Stimulated activated CD4-positive, alpha-beta T cell treated with anti-CD3 and anti-CD28 coated beads, Interleukin-4, amount 100 ng/mL, for 24 hours (primary cell): ENCODE data around the gene SSTR3.
A peak's percentile ranks its signal among the peaks of the same experiment; 100 is the strongest.
"Not testable (repeated sequence)": the region's sequence is repeated elsewhere in the genome, so short reads cannot be mapped to it uniquely, and the experiment has no call there.

Experiments used
- DNase-seq: peaks from one replicate; pipeline ENCODE4 v3.0.0-alpha.2; 2020

SSTR3 gene

GRCh38 chr22:37178350-37179125, 33.7 kb downstream of the SSTR3 start:
- no peak for DNase-seq

- DNase-seq: no peak
These were observed 34.5 kb downstream of the SSTR3 start for GRCh38 chr22:37177755-37178154.

GRCh38 chr22:37177221-37177620, 35.1 kb downstream of the SSTR3 start:
- DNase-seq: no peak

- DNase-seq: no peak
These were observed 35.7 kb downstream of the SSTR3 start for GRCh38 chr22:37176464-37177061.

- DNase-seq: no peak
These were observed 36.6 kb downstream of the SSTR3 start for GRCh38 chr22:37175414-37176281.

- no peak for DNase-seq
These were observed 37.3 kb downstream of the SSTR3 start for GRCh38 chr22:37174964-37175363.

GRCh38 chr22:37173709-37174108, 38.6 kb downstream of the SSTR3 start:
- no peak for DNase-seq

GRCh38 chr22:37172266-37173245, 39.7 kb downstream of the SSTR3 start:
- DNase-seq: no peak

GRCh38 chr22:37171662-37172061, 40.6 kb downstream of the SSTR3 start:
- DNase-seq: no peak

- not testable (repeated sequence) for DNase-seq
These were observed 41.4 kb downstream of the SSTR3 start for GRCh38 chr22:37170689-37171405.

GRCh38 chr22:37169947-37170688, 42.2 kb downstream of the SSTR3 start:
- no peak for DNase-seq

GRCh38 chr22:37169406-37169805, 42.9 kb downstream of the SSTR3 start:
- DNase-seq: no peak

- DNase-seq: no peak
These were observed 44.2 kb downstream of the SSTR3 start for GRCh38 chr22:37167981-37168647.

GRCh38 chr22:37167176-37167980, 44.9 kb downstream of the SSTR3 start:
- DNase-seq: no peak

- DNase-seq: peak; percentile 88
These were observed 45.6 kb downstream of the SSTR3 start for GRCh38 chr22:37166675-37167066.

GRCh38 chr22:37165940-37166674, 46.2 kb downstream of the SSTR3 start:
- no peak for DNase-seq

- DNase-seq: no peak
These were observed 47.2 kb downstream of the SSTR3 start for GRCh38 chr22:37165066-37165465.

GRCh38 chr22:37164505-37164887, 47.8 kb downstream of the SSTR3 start:
- DNase-seq: no peak
